NCI-H1436 (cell line): ENCODE results near the gene SLC43A3.

Experiments used
- DNase-seq: peaks from one replicate; lab custom pipeline; 2025; lab: John Stamatoyannopoulos, UW

The SLC43A3 gene

DNA sequence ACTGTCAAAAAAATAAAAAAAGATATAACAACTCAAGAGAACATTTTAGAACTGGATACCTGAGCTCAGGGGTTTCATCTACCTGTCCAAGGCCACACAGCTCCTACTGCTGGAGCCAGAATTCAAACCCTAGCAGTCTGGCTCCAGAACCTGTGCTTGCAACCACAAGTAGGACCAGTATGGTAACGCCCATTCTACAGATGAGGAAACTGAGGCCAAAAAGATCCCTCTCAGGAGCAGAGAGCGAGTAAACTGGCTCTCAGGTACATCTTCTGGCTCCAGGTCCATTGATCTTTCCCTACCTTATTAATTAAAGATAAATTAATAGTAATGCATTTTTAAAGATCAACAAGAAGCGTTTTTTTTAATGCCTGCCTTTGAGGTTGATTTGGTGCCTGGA, 69.6 kb downstream of the SLC43A3 start:
- no peak for DNase-seq
